ENCODE data around the gene ZRANB3.
"Not testable (repeated sequence)": the region's sequence is repeated elsewhere in the genome, so short reads cannot be mapped to it uniquely, and the experiment has no call there.

Gene ZRANB3

DNA sequence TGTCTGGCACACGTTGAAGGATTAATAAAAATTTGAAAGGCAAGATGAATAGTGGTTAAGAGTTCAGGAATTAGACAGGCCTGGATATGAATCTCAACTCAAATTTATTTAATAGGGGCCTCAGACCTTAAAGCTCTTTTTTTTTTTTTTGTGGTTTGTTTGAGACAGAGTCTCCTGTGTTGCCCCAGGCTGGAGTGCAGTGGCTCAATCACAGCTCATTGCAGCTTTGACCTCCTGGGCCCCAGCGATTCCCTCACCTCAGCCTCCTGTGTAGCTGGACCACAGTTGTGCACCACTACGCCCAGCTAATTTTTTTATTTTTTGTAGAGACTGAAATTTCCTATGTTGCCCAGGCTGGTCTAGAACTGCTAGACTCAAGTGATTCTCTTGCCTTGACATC lies 3.0 kb downstream of the ZRANB3 start:
- Mint-ChIP-seq H3K36me3 (peaks cover 14% of the 10 kb centered on the region), H3K4me3 (no peak overlapping the region), H3K27me3 (no peaks in the 10 kb centered on the region), H3K27ac (no peak overlapping the region), H3K4me1 (peaks cover 38% of the 10 kb centered on the region), H3K9me3 (peaks cover 1% of the 10 kb centered on the region)
- CTCF ChIA-PET: interaction anchor here (0.7 kb wide), 2 partner anchors 11 to 182 kb away, joined by 3 read pairs; no protein-coding TSS in a partner anchor
- no peak for DNase-seq

DNA sequence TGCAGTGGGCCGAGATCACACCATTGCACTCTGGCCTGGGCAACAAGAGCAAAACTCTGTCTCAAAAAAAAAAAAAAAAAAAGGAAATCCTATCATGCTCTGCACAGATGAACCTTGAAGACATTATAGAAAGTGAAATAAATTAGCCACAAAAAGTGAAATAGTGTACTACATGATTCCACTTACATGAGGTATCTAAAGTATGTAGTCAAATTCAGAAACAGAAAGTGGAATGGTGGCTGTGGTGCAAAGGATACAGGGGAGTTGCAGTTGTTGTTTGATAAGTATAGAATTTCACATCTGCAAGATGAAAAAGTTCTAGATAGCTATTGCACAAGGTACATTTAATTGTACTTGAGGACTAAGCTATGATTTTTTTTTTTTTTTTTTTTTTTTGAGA lies 5.2 kb downstream of the ZRANB3 start:
- CTCF ChIA-PET: no interaction called here
- no peak for DNase-seq
- no peak overlapping the region for H3K4me3 Mint-ChIP-seq
- no peak overlapping the region for H3K27ac Mint-ChIP-seq
- H3K27me3 Mint-ChIP-seq: no peaks in the 10 kb centered on the region
- H3K4me1 Mint-ChIP-seq: peaks cover 29% of the 10 kb centered on the region
- peaks cover 1% of the 10 kb centered on the region for H3K9me3 Mint-ChIP-seq
- peaks cover 16% of the 10 kb centered on the region for H3K36me3 Mint-ChIP-seq

DNA sequence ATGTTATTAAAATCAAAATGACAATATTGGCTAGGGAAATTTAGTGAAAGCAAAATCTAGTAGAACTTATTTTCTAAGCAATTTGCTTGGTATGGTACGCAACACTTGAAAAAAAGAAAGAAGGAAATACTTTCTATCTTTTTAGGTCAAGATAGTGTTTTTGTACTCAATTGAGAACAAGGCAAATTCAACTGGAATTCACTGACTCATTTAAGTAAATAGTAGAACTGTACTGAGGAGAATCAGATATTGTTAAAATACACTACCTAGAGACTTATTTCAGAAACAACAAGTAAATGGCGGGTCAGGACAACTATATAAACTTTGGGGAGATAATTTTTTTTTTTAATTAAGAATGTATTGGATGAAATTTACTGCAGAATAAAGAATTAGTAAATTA lies 18.9 kb downstream of the ZRANB3 start:
- Mint-ChIP-seq H3K27me3 (peaks cover 4% of the 10 kb centered on the region), H3K36me3 (peaks cover 2% of the 10 kb centered on the region), H3K4me3 (no peak overlapping the region), H3K4me1 (no peaks in the 10 kb centered on the region), H3K9me3 (peaks cover 8% of the 10 kb centered on the region), H3K27ac (no peak overlapping the region)
- CTCF ChIA-PET: no interaction called here
- no peak for DNase-seq

DNA sequence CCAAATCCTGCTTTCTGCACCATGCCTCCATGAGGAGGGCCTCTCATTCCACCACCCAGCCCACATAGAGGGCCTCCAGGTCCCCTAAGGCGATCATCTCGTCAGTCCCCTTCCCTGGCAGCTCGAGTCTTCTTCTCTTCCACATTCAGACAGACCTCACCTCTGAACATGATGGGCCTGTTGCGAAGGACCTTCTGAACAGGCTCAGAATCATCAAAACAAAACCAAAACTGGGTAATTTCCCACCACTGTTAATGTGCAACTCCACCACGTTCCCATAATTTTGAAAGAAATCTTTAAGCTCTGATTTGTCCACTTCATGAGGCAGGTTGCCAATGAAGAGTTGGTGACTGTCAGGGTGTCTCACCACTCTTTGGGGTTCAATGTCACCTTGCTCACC lies 20.4 kb downstream of the ZRANB3 start:
- peaks cover 2% of the 10 kb centered on the region for H3K36me3 Mint-ChIP-seq
- no peak for DNase-seq
- no peaks in the 10 kb centered on the region for H3K4me1 Mint-ChIP-seq
- peaks cover 4% of the 10 kb centered on the region for H3K27me3 Mint-ChIP-seq
- H3K4me3 Mint-ChIP-seq: no peak overlapping the region
- peaks cover 8% of the 10 kb centered on the region for H3K9me3 Mint-ChIP-seq
- CTCF ChIA-PET: no interaction called here
- no peak overlapping the region for H3K27ac Mint-ChIP-seq

DNA sequence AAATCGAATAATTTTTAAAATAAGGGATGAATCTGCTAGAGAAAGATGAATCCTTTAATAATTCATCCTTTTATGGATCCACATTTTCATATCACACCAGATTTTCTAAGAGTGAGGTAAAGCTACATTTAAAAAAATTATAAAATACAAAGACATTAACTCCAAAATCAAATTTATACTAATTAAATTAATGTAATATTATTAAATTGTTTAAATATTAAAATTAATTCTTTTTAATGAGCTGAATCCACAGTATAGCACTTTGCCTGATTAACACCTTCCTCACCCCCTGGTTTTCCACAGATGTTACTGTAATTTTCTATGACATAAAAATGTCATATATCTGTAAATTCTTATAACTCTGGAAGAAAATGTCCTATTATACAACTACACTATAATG lies 26.2 kb downstream of the ZRANB3 start:
- H3K27ac Mint-ChIP-seq: no peak overlapping the region
- H3K4me3 Mint-ChIP-seq: no peak overlapping the region
- CTCF ChIA-PET: no interaction called here
- no peaks in the 10 kb centered on the region for H3K36me3 Mint-ChIP-seq
- DNase-seq: no peak
- no peaks in the 10 kb centered on the region for H3K27me3 Mint-ChIP-seq
- H3K4me1 Mint-ChIP-seq: no peaks in the 10 kb centered on the region
- H3K9me3 Mint-ChIP-seq: no peaks in the 10 kb centered on the region

DNA sequence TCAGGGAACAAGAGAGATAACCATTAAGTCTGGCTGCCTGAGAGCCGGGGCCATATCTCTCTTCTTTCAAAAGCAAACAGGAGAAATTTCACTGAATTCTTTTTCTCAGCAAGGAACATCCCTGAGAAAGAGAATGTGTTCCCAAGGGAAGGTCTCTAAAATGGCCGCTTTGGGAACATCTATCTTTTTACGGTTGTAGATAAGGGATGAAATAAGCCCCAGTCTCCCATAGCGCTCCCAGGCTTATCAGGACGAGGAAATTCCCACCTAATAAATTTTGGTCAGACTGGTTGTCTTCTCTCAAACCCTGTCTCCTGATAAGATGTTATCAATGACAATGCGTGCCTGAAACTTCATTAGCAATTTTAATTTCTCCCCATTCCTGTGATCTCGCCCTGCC lies 32.4 kb downstream of the ZRANB3 start:
- H3K36me3 Mint-ChIP-seq, H3K27me3 Mint-ChIP-seq, DNase-seq, H3K4me3 Mint-ChIP-seq, H3K27ac Mint-ChIP-seq, CTCF ChIA-PET, H3K4me1 Mint-ChIP-seq: not testable (repeated sequence)
- H3K9me3 Mint-ChIP-seq: peaks cover 14% of the 10 kb centered on the region

DNA sequence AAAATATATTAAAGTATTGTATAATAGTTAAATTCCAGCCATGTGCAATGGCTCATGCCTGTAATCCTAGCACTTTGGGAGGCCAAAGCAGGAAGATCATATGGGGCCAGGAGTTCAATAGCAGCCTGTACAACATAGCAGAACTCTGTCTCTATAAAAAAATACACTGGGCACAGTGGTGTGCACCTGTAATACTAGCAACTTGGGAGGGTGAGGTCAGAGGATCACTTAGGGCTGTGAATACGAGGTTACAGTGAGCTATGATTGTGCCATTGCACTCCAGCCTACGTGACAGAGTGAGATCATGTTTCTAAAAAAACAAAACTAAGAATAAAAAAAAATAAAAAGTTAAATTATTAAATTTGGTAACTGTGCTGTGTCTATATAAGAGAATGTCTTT lies 36.1 kb downstream of the ZRANB3 start:
- peaks cover 14% of the 10 kb centered on the region for H3K9me3 Mint-ChIP-seq
- H3K4me1 Mint-ChIP-seq: no peaks in the 10 kb centered on the region
- no peak for DNase-seq
- H3K27ac Mint-ChIP-seq: no peak overlapping the region
- H3K36me3 Mint-ChIP-seq: peaks cover 10% of the 10 kb centered on the region
- CTCF ChIA-PET: no interaction called here
- H3K27me3 Mint-ChIP-seq: no peaks in the 10 kb centered on the region
- H3K4me3 Mint-ChIP-seq: no peak overlapping the region

DNA sequence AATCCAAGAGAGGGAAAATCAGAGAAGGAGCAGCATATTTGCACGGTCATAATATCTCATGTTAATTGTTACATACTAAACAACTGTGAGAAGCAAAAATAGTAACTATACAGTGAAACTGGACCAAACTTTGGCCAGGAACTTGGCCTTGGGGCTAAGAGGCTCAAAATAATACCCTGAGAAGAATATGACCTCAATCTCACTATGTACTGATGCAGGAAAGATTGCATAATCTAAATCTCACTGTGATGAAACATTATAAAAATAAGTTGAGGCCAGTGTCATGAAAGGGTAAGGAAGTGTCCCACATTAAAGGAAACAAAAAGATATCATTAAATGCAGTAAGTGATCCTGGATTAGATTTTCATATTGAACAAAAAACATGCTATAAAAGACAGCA lies 36.5 kb downstream of the ZRANB3 start:
- CTCF ChIA-PET: no interaction called here
- peaks cover 8% of the 10 kb centered on the region for H3K36me3 Mint-ChIP-seq

DNA sequence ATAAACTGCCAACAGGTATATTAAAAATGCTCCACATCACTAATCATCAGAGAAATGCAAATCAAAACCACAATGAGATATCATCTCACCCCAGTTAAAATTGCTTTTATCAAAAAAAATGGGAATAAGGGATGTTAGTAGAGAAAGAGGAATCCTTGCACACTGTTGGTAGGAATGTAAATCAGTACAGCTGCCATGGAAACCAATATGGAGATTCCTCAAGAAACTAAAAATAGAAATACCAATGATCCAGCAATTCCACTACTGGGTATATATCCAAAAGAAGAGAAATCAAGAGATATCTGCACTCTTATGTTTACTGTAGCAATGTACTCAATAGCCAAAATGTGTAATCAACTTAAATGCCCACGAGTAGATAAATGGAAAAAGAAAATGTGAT lies 40.6 kb downstream of the ZRANB3 start:
- Mint-ChIP-seq H3K27me3 (no peaks in the 10 kb centered on the region), H3K27ac (no peak overlapping the region), H3K4me3 (no peak overlapping the region), H3K4me1 (no peaks in the 10 kb centered on the region), H3K9me3 (no peaks in the 10 kb centered on the region), H3K36me3 (no peaks in the 10 kb centered on the region)
- CTCF ChIA-PET: no interaction called here
- DNase-seq: no peak

More for the DNA sequence above, 36.5 kb downstream of the ZRANB3 start:
- Mint-ChIP-seq H3K27me3 (no peaks in the 10 kb centered on the region), H3K9me3 (peaks cover 12% of the 10 kb centered on the region), H3K27ac (no peak overlapping the region), H3K4me1 (no peaks in the 10 kb centered on the region), H3K4me3 (no peak overlapping the region)
- DNase-seq: no peak

DNA sequence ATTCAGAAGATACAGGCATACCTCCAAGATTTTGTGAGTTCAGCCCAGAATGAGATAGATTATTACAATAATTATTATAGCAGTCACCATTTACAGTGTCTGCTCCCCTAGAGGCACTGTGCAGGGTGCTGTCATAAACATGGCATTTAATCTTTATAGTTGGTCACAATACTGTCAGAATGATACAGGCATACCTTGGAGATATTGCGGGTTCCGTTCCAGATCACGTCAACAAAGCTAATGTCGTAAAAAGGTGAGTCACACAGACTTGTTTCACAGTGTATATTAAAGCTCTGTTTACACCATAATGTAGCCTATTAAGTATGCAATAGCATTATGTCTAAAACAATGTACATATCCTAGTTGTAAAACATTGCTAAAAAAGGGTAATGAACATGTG lies 45.6 kb downstream of the ZRANB3 start:
- Mint-ChIP-seq H3K27ac (no peak overlapping the region), H3K36me3 (no peaks in the 10 kb centered on the region), H3K4me3 (no peak overlapping the region), H3K9me3 (no peaks in the 10 kb centered on the region), H3K4me1 (no peaks in the 10 kb centered on the region), H3K27me3 (no peaks in the 10 kb centered on the region)
- no peak for DNase-seq
- CTCF ChIA-PET: no interaction called here

DNA sequence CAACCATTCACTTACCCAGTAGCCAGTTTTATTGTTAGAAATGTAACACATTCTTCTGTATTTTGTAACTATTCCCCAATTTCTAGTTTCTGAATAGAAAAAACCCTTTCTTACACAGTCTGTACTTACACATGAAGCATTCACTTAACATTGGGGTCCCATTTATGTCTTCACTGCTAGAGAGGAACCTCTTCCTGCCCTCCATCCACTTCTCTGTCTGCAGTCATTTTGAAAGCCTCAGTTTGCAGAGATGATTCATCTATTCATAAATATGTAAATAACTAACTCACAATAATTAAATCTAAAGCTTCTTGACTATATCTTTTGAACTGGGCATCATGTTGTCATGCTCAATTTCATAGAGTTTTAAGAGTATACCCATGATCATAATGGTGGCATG lies 55.9 kb downstream of the ZRANB3 start:
- Mint-ChIP-seq H3K4me3 (no peak overlapping the region), H3K36me3 (no peaks in the 10 kb centered on the region), H3K4me1 (no peaks in the 10 kb centered on the region), H3K27ac (no peak overlapping the region), H3K27me3 (no peaks in the 10 kb centered on the region), H3K9me3 (no peaks in the 10 kb centered on the region)
- CTCF ChIA-PET: interaction anchor here (5.5 kb wide), 1 partner anchor 234 kb away, joined by 54 read pairs; no protein-coding TSS in a partner anchor
- DNase-seq: no peak

DNA sequence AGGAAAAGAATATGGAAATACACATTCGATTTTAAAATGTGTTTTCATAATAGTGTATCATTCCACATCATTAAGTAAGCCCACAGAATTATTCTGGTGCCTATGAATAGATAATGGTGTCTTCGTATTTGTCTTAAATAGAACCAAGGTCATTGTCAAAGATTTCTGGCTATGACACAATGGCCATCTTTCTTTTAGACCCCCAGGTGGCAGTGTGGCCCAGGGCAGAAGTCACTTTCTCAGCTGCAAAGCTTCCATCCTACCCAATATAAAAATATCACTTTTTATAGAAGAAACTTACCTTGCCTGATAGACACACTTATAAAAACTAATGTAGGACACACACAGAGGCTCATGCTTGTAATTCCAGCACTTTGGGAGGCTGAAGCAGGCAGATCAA lies 57.5 kb downstream of the ZRANB3 start:
- CTCF ChIA-PET: interaction anchor here (0.5 to 5.5 kb wide), 10 partner anchors 9 to 484 kb away, joined by 3 to 54 read pairs (median 3); no protein-coding TSS in a partner anchor
- H3K27me3 Mint-ChIP-seq: no peaks in the 10 kb centered on the region
- no peak overlapping the region for H3K27ac Mint-ChIP-seq
- H3K4me3 Mint-ChIP-seq: no peak overlapping the region
- H3K4me1 Mint-ChIP-seq: no peaks in the 10 kb centered on the region
- no peaks in the 10 kb centered on the region for H3K36me3 Mint-ChIP-seq
- DNase-seq: peak; percentile 46
- H3K9me3 Mint-ChIP-seq: no peaks in the 10 kb centered on the region

DNA sequence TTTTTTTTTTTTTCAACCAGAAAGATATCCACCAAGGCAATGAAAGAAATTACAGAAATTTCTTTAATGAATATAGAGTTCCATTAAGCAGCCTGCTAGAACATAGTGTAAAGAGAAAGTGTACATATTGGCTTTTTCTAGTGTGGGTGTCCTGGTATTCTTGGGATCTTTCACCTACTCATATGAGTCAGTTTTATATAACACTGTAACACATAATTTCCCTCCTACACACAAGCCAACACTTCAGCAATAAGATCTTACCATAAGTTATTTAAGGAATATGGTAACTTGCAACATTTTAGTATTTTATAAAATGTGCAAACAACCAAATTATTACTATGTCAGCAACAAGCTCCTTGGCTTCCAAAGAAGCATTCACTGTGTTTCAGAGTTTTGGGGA lies 59.9 kb downstream of the ZRANB3 start:
- Mint-ChIP-seq H3K27me3 (no peaks in the 10 kb centered on the region), H3K36me3 (no peaks in the 10 kb centered on the region), H3K27ac (no peak overlapping the region), H3K4me3 (no peak overlapping the region), H3K4me1 (no peaks in the 10 kb centered on the region), H3K9me3 (no peaks in the 10 kb centered on the region)
- DNase-seq: no peak
- CTCF ChIA-PET: interaction anchor here (1.9 kb wide), 1 partner anchor 238 kb away, joined by 7 read pairs; no protein-coding TSS in a partner anchor

DNA sequence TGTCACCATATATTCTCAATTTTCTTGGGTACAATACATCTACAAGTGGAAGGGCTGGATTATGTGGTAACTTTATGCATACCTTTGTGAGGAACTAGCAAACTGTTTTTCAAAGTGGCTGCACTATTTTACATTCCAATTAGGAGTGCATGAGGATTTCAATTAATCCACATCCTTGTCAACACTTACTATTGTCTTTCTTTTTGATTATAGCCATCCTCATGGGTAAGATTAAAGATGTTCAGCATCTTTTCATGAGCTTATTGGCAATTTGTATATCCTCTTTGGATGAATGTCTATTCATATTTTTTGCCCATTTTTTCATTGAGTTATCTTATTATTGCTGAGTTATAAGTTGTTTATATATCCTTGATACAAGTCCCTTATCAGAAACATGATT lies 73.7 kb downstream of the ZRANB3 start:
- CTCF ChIA-PET: no interaction called here
- no peak overlapping the region for H3K4me3 Mint-ChIP-seq
- no peaks in the 10 kb centered on the region for H3K27me3 Mint-ChIP-seq
- no peak overlapping the region for H3K27ac Mint-ChIP-seq
- peaks cover 3% of the 10 kb centered on the region for H3K36me3 Mint-ChIP-seq
- no peak for DNase-seq
- no peaks in the 10 kb centered on the region for H3K4me1 Mint-ChIP-seq
- peaks cover 25% of the 10 kb centered on the region for H3K9me3 Mint-ChIP-seq

DNA sequence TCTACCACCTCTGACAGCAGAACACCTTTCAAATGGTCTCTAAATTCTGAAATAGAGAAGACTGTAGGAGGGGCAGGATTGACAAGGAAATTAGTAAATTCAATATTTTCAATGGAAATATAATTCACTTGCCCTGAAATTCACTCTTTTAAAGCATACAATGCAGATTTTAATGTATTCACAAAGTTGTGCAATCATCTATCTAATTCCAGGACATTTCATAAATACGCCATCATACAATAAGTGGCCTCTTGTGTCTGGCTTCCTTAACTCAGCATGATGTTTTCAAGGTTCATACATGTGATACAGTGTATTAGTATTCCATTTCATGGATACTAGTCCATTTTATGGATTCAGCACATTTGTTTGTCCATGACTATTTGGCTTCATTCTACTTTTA lies 74.2 kb downstream of the ZRANB3 start:
- H3K4me3 Mint-ChIP-seq: no peak overlapping the region
- CTCF ChIA-PET: no interaction called here
- no peak for DNase-seq
- H3K9me3 Mint-ChIP-seq: peaks cover 28% of the 10 kb centered on the region
- peaks cover 3% of the 10 kb centered on the region for H3K36me3 Mint-ChIP-seq
- no peaks in the 10 kb centered on the region for H3K4me1 Mint-ChIP-seq
- H3K27me3 Mint-ChIP-seq: no peaks in the 10 kb centered on the region
- no peak overlapping the region for H3K27ac Mint-ChIP-seq

DNA sequence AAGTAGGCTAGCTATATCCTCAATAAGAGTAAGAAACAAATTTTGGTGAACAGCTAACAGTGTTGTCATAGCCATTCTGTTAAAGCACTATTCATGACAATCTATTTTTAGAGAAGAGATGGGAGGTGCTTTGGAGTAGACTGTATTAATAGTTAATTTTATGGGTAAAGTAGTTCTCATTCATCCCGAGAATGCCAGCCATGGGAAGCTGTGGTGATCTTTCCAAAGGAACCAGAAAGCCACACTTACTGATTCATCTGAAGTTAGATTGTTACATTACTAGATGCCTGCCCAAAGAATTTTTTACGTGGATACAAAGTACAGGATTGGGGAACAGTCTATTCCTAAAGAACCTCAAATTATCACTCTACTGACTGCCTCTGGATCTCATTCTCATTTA lies 74.6 kb downstream of the ZRANB3 start:
- peaks cover 31% of the 10 kb centered on the region for H3K9me3 Mint-ChIP-seq

More for the DNA sequence above, 74.6 kb downstream of the ZRANB3 start:
- Mint-ChIP-seq H3K4me1 (no peaks in the 10 kb centered on the region), H3K27ac (no peak overlapping the region), H3K36me3 (peaks cover 5% of the 10 kb centered on the region), H3K4me3 (no peak overlapping the region), H3K27me3 (no peaks in the 10 kb centered on the region)
- CTCF ChIA-PET: no interaction called here
- no peak for DNase-seq

All from activated naive CD4-positive, alpha-beta T cell treated with anti-CD3 and anti-CD28 coated beads, Interleukin-2, amount 10 ng/mL, durations not matched to agents 7 days and 5 days (primary cell).